ENCODE data around the gene KLHL29.

GRCh38 chr2:23388756-23389514 is 4.0 kb downstream of the KLHL29 start:
- TF ChIP-seq, protein P1, sequence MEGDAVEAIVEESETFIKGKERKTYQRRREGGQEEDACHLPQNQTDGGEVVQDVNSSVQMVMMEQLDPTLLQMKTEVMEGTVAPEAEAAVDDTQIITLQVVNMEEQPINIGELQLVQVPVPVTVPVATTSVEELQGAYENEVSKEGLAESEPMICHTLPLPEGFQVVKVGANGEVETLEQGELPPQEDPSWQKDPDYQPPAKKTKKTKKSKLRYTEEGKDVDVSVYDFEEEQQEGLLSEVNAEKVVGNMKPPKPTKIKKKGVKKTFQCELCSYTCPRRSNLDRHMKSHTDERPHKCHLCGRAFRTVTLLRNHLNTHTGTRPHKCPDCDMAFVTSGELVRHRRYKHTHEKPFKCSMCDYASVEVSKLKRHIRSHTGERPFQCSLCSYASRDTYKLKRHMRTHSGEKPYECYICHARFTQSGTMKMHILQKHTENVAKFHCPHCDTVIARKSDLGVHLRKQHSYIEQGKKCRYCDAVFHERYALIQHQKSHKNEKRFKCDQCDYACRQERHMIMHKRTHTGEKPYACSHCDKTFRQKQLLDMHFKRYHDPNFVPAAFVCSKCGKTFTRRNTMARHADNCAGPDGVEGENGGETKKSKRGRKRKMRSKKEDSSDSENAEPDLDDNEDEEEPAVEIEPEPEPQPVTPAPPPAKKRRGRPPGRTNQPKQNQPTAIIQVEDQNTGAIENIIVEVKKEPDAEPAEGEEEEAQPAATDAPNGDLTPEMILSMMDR (conservative IDR thresholded peaks at IDR 0.05; ENCODE audit: low read depth in 2 of 2) = no peak
- TF ChIP-seq REST (IDR thresholded peaks at IDR 0.05; ENCODE audit: unreplicated experiment) (no peak), EZH2 (IDR thresholded peaks at IDR 0.05; ENCODE audit: low read depth, unreplicated experiment) (no peak), POLR2AphosphoS5 (IDR thresholded peaks at IDR 0.05; ENCODE audit: low read depth) (no peak), EZH2phosphoT487 (IDR thresholded peaks at IDR 0.05; ENCODE audit: unreplicated experiment) (no peak), JUNB (IDR thresholded peaks at IDR 0.05; ENCODE audit: unreplicated experiment) (no peak)
